HG03457 (cell line): ENCODE data around the gene ING1.
A peak's percentile ranks its signal among the peaks of the same experiment; 100 is the strongest.
"Not testable (repeated sequence)": the region's sequence is repeated elsewhere in the genome, so short reads cannot be mapped to it uniquely, and the experiment has no call there.

Source experiments
- ATAC-seq: cut with Tn5 transposase; IDR thresholded peaks from one replicate; pipeline ENCODE4 v1.9.1; 2021; ENCODE audit warnings: moderate number of reproducible peaks; ENCODE audit not compliant: unreplicated experiment

The ING1 gene

GRCh38 chr13:110713642-110713952 lies at the start of gene ING1:
Gene ING1, plus strand, starts transcription at chr13:110713700. Its CDS starts 450 bp downstream, at chr13:110714150.
- ATAC-seq = no peak

- no peak for ATAC-seq
Observed at GRCh38 chr13:110664041-110664440, 49.5 kb upstream of the ING1 start.

GRCh38 chr13:110664673-110665072 lies 48.8 kb upstream of the ING1 start:
- ATAC-seq = no peak

GRCh38 chr13:110665491-110666254 lies 47.8 kb upstream of the ING1 start:
- ATAC-seq = no peak

GRCh38 chr13:110666255-110666533 lies 47.3 kb upstream of the ING1 start:
- ATAC-seq = no peak

GRCh38 chr13:110669036-110669435 lies 44.5 kb upstream of the ING1 start:
- no peak for ATAC-seq

- not testable (repeated sequence) for ATAC-seq
Observed at GRCh38 chr13:110669814-110670213, 43.7 kb upstream of the ING1 start.

- ATAC-seq = peak; percentile 70
Observed at GRCh38 chr13:110676595-110677587, 36.6 kb upstream of the ING1 start.

- no peak for ATAC-seq
Observed at GRCh38 chr13:110677731-110678545, 35.6 kb upstream of the ING1 start.

- ATAC-seq = no peak
Observed at GRCh38 chr13:110680852-110681251, 32.6 kb upstream of the ING1 start.

- no peak for ATAC-seq
Observed at GRCh38 chr13:110681868-110682550, 31.5 kb upstream of the ING1 start.

GRCh38 chr13:110682746-110683145 lies 30.8 kb upstream of the ING1 start:
- no peak for ATAC-seq

GRCh38 chr13:110683203-110683883 lies 30.2 kb upstream of the ING1 start:
- ATAC-seq = no peak

- no peak for ATAC-seq
Observed at GRCh38 chr13:110683921-110684320, 29.6 kb upstream of the ING1 start.

- ATAC-seq = no peak
Observed at GRCh38 chr13:110684388-110685056, 29.0 kb upstream of the ING1 start.

- no peak for ATAC-seq
Observed at GRCh38 chr13:110685305-110686020, 28.0 kb upstream of the ING1 start.

GRCh38 chr13:110687736-110688135 lies 25.8 kb upstream of the ING1 start:
- no peak for ATAC-seq

GRCh38 chr13:110689041-110689440 lies 24.5 kb upstream of the ING1 start:
- ATAC-seq = no peak

- ATAC-seq = no peak
Observed at GRCh38 chr13:110689711-110690110, 23.8 kb upstream of the ING1 start.
